GM12865 (cell line): ENCODE results near the gene CNOT8.
"Not testable (repeated sequence)": the region's sequence is repeated elsewhere in the genome, so short reads cannot be mapped to it uniquely, and the experiment has no call there.

ENCODE experiments used
- DNase-seq: peaks from one replicate; pipeline ENCODE4 v3.0.0; 2010; ENCODE audit warnings: low read depth
- H3K4me3 ChIP-seq: 2 replicates; pipeline ENCODE4 v1.5.1; 2011; ENCODE audit warnings: mild to moderate bottlenecking, low read depth, low read length, control low read depth
- TF ChIP-seq, protein P1 (sequence below): IDR thresholded peaks from 2 replicates; pipeline ENCODE4 v1.5.1; 2011; ENCODE audit warnings: low read length, control low read depth, low read depth, inconsistent platforms; ENCODE audit not compliant: insufficient read depth; ENCODE audit errors: missing control alignments

The CNOT8 gene

DNA sequence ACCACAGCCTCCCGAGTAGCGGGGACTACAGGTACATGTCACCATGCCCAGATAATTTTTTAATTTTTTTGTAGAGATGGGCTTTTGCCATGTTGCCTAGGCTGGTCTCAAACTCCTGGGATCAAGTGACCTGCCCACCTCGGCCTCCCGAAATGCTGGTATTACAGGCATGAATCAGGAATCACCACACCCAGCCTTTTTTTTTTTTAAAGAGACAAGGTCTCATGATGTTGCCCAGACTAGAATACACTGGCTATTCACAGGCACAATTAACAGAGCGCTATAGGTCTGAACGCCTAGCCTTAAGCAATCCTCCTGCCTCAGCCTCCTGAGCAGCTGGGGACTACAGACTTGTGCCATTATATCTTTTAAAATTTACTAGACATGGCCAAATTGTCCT, 43.5 kb downstream of the CNOT8 start:
- TF ChIP-seq, protein P1, sequence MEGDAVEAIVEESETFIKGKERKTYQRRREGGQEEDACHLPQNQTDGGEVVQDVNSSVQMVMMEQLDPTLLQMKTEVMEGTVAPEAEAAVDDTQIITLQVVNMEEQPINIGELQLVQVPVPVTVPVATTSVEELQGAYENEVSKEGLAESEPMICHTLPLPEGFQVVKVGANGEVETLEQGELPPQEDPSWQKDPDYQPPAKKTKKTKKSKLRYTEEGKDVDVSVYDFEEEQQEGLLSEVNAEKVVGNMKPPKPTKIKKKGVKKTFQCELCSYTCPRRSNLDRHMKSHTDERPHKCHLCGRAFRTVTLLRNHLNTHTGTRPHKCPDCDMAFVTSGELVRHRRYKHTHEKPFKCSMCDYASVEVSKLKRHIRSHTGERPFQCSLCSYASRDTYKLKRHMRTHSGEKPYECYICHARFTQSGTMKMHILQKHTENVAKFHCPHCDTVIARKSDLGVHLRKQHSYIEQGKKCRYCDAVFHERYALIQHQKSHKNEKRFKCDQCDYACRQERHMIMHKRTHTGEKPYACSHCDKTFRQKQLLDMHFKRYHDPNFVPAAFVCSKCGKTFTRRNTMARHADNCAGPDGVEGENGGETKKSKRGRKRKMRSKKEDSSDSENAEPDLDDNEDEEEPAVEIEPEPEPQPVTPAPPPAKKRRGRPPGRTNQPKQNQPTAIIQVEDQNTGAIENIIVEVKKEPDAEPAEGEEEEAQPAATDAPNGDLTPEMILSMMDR, result no peak
- no peak for DNase-seq
- H3K4me3 ChIP-seq, result no peak overlapping the region

DNA sequence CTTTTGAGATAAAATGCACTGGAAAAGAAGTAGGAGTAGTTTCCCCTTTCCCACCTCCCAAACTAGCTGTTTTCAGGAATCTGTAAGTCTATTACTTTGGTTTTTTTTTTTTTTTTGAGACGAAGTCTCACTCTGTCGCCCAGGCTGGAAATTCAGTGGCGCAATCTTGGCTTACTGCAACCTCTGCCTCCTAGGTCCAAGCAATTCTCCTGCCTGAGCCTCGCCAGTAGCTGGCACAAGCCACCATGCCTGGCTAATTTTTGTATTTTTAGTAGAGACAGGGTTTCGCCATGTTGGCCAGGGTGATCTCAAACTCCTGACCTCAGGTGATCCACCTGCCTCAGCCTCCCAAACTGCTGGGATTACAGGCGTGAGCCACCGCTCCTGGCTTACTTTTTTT, 47.2 kb downstream of the CNOT8 start:
- not testable (repeated sequence) for H3K4me3 ChIP-seq, DNase-seq

DNA sequence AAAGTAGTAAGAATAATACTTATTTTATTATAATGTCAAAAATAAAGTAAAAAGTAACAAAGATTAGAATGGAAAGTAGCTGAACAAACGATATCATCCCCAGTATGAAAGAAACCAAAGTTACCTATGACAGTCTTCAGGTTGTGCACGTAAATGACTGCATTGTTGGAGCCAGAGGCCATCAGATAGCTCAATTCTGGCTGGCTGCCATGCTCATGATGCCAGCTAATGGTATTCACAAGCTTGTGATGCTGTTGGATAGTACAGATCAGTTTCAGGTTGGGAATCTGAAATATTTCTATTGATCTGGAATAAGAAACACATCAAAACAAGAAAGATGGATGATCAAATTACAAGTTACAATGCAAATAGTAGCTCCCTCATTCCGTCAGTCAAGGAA, 58.4 kb downstream of the CNOT8 start:
- no peak for DNase-seq
- no peak overlapping the region for H3K4me3 ChIP-seq
- TF ChIP-seq, protein P1, result no peak

DNA sequence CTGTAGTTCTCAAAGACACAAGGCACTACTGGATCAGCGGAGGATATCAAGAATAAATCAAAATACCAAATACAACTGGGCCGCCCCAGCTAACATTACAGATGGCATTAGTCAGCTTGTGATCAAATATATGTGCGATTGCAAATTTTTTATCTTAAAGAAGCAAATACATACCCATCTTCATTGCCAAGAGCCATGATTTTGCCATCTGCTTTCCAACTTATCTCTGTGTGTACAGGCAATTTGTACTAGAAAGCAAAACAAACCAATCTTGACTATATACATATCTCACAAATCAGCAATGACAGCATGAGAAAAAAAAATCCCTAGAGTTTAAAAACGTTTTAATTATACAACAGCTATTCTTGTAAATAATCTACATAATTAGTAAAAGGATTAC, 59.3 kb downstream of the CNOT8 start:
- H3K4me3 ChIP-seq, result no peak overlapping the region
- TF ChIP-seq, protein P1, result no peak
- no peak for DNase-seq

DNA sequence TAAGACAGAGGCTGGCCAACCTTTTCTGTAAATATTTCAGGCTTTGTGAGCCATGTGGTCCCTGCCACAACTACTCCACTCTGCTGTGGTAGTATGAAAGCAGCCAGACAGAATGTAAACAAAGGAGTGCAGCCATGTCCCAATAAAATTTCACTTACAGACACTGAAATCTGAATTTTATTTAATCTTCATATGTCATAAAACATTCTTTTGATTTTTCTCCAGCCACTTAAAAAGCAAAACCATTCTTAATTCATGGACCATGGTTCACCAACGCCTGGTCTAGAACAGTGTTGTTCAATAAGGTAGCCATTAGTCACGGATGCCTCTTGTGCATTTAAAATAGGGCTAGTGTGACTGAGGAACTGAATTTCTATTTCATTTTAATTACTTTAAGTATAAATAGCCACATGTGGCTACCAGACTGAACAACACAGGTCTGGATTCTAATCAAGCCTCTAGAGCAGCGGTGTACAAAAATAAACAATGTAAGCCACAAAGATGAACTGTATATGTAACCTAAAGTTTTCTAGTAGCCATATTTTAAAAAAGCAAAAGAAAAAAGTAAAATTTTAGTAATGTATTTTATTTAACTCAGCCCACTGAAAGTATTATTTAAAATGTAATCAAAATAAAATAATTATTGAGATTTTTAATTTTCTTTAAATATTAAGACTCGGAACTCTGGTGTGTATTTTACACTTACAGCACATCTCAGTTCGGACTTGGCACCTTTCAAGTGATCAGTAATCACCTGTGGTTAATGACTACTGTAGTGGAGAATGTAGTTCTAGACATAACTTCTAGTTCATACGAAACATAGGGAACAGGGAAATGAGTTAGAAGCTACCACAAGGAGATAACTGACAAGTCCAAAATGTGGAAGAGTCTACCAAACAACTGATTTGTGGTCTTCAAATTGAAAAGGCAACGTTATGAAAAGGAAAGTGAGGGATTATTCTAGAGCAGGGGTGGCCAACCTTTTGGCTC, 65.3 kb downstream of the CNOT8 start:
- DNase-seq, result no peak
- TF ChIP-seq, protein P1, result no peak
- no peak overlapping the region for H3K4me3 ChIP-seq
